BE2C (cell line): ENCODE measurements around the gene IL23R.

Experiments
- DNase-seq: peaks from one replicate; pipeline ENCODE4 v3.0.0-alpha.2; 2020
- H3K27me3 ChIP-seq: fragments of 250-450 bp; sonication (Bioruptor Pico); 2 replicates; pipeline ENCODE4 v1.5.1; 2020; ENCODE audit warnings: mild to moderate bottlenecking
- H3K36me3 ChIP-seq: fragments of 250-450 bp; sonication (Bioruptor Pico); 2 replicates; pipeline ENCODE4 v1.5.1; 2020; ENCODE audit warnings: mild to moderate bottlenecking
- H3K4me1 ChIP-seq: fragments of 250-450 bp; sonication (Bioruptor Pico); 2 replicates; pipeline ENCODE4 v1.5.1; 2020
- H3K4me3 ChIP-seq: 2 replicates; pipeline ENCODE4 v1.5.1; 2011; ENCODE audit warnings: low read depth, low read length
- H3K9me3 ChIP-seq: fragments of 250-450 bp; sonication (Bioruptor Pico); 2 replicates; pipeline ENCODE4 v1.5.1; 2020
- TF ChIP-seq, protein P1 (sequence below): IDR thresholded peaks from 2 replicates; pipeline ENCODE4 v1.5.1; 2012; ENCODE audit warnings: mild to moderate bottlenecking, low read depth, low read length

IL23R gene

DNA sequence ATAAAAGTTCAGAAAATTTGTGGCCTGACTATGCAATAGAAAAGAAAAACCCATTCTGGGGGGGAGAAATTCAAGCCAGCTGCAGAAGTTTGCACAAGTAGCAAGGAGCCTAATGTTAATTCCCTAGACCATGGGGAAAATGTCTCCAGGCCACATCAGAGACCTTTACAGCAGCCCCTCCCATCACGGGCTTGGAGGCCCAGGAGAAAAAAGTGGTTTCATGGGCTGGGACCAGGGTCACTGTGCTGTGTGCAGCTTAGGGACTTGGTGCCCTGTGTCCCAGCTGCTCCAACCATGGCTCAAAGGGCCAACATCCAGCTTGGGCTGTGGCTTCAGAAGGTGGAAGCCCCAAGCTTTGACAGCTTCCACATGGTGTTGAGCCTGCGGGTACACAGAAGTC is 42.0 kb downstream of the IL23R start:
- no peak for DNase-seq
- Histone ChIP-seq H3K4me3 (no peak overlapping the region), H3K27me3 (no peaks in the 10 kb centered on the region), H3K4me1 (no peaks in the 10 kb centered on the region), H3K9me3 (no peaks in the 10 kb centered on the region), H3K36me3 (no peaks in the 10 kb centered on the region)
- TF ChIP-seq, protein P1, sequence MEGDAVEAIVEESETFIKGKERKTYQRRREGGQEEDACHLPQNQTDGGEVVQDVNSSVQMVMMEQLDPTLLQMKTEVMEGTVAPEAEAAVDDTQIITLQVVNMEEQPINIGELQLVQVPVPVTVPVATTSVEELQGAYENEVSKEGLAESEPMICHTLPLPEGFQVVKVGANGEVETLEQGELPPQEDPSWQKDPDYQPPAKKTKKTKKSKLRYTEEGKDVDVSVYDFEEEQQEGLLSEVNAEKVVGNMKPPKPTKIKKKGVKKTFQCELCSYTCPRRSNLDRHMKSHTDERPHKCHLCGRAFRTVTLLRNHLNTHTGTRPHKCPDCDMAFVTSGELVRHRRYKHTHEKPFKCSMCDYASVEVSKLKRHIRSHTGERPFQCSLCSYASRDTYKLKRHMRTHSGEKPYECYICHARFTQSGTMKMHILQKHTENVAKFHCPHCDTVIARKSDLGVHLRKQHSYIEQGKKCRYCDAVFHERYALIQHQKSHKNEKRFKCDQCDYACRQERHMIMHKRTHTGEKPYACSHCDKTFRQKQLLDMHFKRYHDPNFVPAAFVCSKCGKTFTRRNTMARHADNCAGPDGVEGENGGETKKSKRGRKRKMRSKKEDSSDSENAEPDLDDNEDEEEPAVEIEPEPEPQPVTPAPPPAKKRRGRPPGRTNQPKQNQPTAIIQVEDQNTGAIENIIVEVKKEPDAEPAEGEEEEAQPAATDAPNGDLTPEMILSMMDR: no peak

GRCh38 chr1:67209521-67209920 is 43.3 kb downstream of the IL23R start:
- TF ChIP-seq, protein P1: no peak
- no peak for DNase-seq
- Histone ChIP-seq H3K4me3 (no peak overlapping the region), H3K27me3 (no peaks in the 10 kb centered on the region), H3K36me3 (no peaks in the 10 kb centered on the region), H3K4me1 (no peaks in the 10 kb centered on the region), H3K9me3 (no peaks in the 10 kb centered on the region)

DNA sequence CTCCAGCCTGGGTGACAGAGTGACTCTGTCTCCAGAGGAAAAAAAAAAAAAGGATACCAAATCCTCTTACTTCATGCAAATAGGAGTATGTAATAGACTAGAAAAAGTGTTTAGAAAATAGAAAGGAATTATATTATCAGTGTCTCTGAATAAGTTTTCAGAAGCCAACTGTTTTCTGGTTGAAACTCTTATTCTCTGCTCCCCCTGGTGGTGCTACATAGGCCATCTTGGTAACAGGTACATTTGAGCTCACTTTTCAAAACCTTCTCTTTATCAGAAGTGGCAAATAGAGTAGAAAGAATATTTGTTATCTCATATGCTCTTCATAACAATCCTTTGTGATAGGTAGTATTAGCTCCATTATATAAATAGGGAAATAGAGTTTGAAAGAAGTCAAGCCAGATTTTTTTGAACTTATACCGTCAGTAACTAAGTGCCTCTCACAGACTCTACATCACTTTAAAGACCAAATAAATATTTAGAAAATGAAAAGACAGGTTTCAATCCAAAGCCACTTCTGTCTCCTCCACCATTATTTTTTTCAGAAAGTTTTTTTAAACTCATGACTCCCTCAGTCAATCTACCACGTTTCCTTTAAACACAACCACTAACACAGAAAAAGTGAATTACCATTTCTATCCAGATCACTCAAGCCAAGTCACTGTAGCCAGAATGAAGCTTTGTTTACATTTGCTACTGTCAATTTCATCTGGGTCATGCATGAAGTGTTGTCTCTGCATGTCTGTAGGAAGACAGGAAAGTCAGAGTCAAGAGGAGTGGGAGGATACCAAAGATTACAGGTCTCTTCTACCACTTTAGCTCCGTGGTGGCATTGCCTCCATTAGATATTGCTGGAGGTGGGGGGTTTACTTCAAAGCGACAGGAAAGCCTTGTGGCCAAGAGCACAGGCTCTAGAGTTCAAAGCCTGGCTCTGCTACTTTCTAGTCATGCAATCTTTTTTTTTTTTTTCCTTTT is 45.6 kb downstream of the IL23R start:
- DNase-seq: peak; percentile 20
- Histone ChIP-seq H3K4me3 (no peak overlapping the region), H3K4me1 (no peaks in the 10 kb centered on the region), H3K27me3 (no peaks in the 10 kb centered on the region), H3K36me3 (no peaks in the 10 kb centered on the region), H3K9me3 (no peaks in the 10 kb centered on the region)
- TF ChIP-seq, protein P1: peak; percentile 62

- Histone ChIP-seq H3K9me3 (no peaks in the 10 kb centered on the region), H3K4me3 (no peak overlapping the region), H3K4me1 (no peaks in the 10 kb centered on the region), H3K36me3 (no peaks in the 10 kb centered on the region), H3K27me3 (no peaks in the 10 kb centered on the region)
- DNase-seq: no peak
- TF ChIP-seq, protein P1: peak; percentile 51
Measured at GRCh38 chr1:67213164-67213563, 46.9 kb downstream of the IL23R start.

DNA sequence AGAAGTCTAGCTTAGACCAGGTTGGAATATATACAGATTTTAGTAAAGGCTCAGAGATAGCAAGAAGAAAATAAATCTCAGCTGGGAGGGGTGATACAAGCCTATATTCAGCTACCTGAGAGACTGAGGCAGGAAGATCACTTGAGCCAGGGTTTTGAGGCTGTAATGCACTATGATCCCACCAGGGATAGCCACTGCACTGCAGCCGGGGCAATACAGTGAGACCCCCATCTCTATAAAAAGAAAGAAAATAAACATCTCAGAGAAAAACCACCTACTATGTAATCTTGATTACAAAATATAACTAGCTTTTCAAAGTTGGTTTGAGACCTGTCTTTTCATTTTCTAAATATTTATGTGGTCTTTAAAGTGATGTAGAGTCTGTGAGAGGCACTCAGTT is 47.7 kb downstream of the IL23R start:
- Histone ChIP-seq H3K36me3 (no peaks in the 10 kb centered on the region), H3K9me3 (no peaks in the 10 kb centered on the region), H3K27me3 (no peaks in the 10 kb centered on the region), H3K4me1 (no peaks in the 10 kb centered on the region), H3K4me3 (no peak overlapping the region)
- TF ChIP-seq, protein P1: no peak
- DNase-seq: no peak
